ENCODE measurements around the gene DIAPH2.

DIAPH2 gene

DNA sequence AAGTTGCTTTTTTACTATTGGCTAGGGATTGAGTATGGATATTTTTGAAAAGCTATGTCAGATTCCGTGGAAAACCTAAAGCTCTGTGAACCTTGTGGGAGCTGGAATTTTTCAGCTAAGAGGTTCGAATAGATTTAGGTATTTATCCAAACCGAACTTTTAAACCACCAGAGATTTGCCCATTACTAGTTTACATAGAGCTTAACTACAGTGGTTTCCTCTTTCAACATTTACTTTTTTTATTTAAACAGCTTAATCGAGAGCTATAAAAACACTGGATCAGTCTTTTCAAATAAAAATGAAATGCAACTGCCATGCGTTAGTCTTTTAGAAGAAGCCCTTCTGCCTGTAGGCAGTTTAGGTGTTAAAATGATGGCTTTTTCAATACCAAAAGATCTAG is 576.0 kb downstream of the DIAPH2 start:
- H3K9me3 ChIP-seq (ENCODE audit: low read length): no peaks in the 10 kb centered on the region
- no peaks in the 10 kb centered on the region for H3K36me3 ChIP-seq (ENCODE audit: insufficient read depth, low read length)
- no peak overlapping the region for H3K27ac ChIP-seq (ENCODE audit: low read depth, low read length)
- H3K4me3 ChIP-seq (ENCODE audit: low read depth in 1 of 2, low read length in 2 of 2): no peak overlapping the region
- H3K27me3 ChIP-seq (ENCODE audit: control insufficient read depth in 1 of 2, insufficient read depth in 2 of 2, low read length in 2 of 2): no peaks in the 10 kb centered on the region
- no peak overlapping the region for H3K9ac ChIP-seq (ENCODE audit: low read length)
- H3K4me1 ChIP-seq (ENCODE audit: insufficient read depth, low read length): no peaks in the 10 kb centered on the region

DNA sequence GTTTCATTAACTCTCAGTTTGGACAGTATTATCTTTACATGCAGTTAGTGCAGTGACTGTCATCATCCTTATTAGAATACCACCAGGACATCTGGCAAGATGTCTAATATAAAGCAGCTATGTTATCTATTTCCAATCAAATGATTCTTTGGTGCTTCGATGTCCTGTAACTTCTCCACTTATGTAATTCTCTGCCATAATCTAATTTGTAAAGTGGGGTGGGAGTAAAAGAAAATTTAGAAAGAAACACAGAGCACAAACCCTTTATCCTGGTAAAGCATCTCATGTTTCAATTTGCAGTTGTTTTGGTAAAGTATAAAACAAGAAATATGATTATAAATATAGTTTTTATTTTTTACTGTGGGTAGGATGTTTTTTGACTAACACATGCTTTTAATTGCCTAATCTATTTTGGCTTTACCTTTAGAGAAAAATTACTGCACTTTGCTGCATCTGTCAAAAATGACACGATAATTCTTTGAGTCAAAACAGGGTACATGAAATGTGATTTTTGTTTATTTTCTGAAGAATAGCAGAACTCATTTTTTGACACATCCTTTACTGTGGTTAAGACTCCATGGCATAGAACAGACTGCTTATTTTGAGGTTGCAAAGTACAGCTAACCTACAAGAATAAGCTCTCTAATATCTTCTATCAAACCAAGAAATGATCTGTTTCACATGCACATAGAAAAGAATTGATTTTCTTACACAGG is 581.9 kb downstream of the DIAPH2 start:
- Histone ChIP-seq H3K4me3 (ENCODE audit: low read depth in 1 of 2, low read length in 2 of 2) (no peak overlapping the region), H3K27ac (ENCODE audit: low read depth, low read length) (no peak overlapping the region), H3K9ac (ENCODE audit: low read length) (no peak overlapping the region), H3K4me1 (ENCODE audit: insufficient read depth, low read length) (no peaks in the 10 kb centered on the region), H3K36me3 (ENCODE audit: insufficient read depth, low read length) (no peaks in the 10 kb centered on the region), H3K9me3 (ENCODE audit: low read length) (no peaks in the 10 kb centered on the region), H3K27me3 (ENCODE audit: control insufficient read depth in 1 of 2, insufficient read depth in 2 of 2, low read length in 2 of 2) (no peaks in the 10 kb centered on the region)

DNA sequence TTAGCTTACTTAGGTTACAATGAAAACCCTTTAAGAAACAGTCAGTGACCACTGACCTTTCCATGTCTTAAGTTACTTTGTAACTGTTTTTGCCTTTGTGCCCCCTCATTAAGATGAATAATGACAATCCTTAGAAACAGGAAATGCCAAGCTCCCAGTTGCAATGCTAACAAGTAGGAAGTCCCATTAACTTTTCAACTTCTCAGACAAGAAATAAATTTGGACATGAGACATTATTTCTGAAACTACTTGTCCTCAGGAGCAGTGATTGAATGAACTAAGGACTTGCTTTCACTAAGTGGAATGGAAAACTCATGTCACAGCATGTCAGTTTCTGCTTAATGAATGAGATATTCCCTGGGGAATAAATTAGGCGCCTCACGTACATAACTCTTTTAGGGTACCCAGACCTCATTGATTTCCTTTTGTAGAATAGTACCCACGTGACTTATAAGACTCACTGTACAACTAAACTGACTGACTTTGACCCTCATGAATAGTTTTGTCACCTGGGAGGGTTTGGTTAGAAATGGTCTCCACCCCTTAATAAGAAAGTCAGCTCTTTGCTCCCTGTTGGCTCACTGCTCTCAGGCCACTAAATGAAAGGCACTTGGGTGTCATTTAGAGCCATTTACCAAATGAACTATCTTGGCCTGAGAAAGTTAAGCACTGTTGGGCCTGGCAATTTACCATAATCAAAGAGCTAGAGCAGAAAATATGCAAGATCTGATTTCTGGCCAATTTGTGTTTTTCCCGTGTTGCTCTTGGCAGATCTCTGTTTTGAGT is 582.9 kb downstream of the DIAPH2 start:
- no peak overlapping the region for H3K4me3 ChIP-seq (ENCODE audit: low read depth in 1 of 2, low read length in 2 of 2)
- no peaks in the 10 kb centered on the region for H3K4me1 ChIP-seq (ENCODE audit: insufficient read depth, low read length)
- no peaks in the 10 kb centered on the region for H3K27me3 ChIP-seq (ENCODE audit: control insufficient read depth in 1 of 2, insufficient read depth in 2 of 2, low read length in 2 of 2)
- no peaks in the 10 kb centered on the region for H3K36me3 ChIP-seq (ENCODE audit: insufficient read depth, low read length)
- H3K27ac ChIP-seq (ENCODE audit: low read depth, low read length): no peak overlapping the region
- no peaks in the 10 kb centered on the region for H3K9me3 ChIP-seq (ENCODE audit: low read length)
- no peak overlapping the region for H3K9ac ChIP-seq (ENCODE audit: low read length)

DNA sequence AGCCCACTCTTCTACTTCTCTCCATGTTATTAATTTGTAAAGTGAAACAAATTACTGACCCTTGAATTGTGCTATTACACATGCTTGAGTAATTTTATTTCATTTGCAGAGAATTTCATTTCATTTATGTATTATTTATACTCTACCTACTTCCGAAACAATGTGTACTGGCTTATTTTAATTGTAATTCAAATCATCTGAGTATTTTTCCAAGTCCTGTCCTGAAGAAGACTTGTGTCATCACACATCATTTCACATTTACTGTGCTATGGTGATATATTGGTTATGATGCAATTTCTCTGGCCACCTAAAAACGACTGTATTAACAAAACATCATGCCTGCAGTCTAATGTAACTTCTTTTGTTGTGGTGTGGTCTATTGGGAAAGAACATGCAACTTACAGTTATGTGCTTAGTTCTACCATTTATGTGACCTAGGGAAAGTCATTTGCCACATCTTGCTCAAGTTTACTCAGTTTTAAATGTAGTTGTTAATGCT is 583.6 kb downstream of the DIAPH2 start:
- no peaks in the 10 kb centered on the region for H3K4me1 ChIP-seq (ENCODE audit: insufficient read depth, low read length)
- no peak overlapping the region for H3K4me3 ChIP-seq (ENCODE audit: low read depth in 1 of 2, low read length in 2 of 2)
- H3K27ac ChIP-seq (ENCODE audit: low read depth, low read length): no peak overlapping the region
- no peaks in the 10 kb centered on the region for H3K9me3 ChIP-seq (ENCODE audit: low read length)
- H3K9ac ChIP-seq (ENCODE audit: low read length): no peak overlapping the region
- no peaks in the 10 kb centered on the region for H3K27me3 ChIP-seq (ENCODE audit: control insufficient read depth in 1 of 2, insufficient read depth in 2 of 2, low read length in 2 of 2)
- no peaks in the 10 kb centered on the region for H3K36me3 ChIP-seq (ENCODE audit: insufficient read depth, low read length)

DNA sequence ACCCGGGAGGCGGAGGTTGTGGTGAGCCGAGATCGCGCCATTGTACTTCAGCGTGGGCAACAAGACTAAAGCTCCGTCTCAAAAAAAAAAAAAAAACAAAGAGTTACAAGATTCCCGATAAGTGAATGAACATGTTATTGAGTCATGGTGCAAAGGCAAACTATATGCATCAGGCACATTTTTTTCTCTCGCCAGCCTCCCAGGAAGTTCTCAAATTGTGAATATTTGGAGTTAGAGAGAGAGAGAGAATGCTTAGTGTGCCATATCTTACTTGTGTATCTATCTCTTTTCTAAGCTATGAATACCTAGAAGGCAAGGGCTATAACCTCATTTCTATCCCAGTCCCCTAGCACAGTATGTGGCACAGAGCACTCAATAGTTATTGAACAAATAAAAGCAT is 599.9 kb downstream of the DIAPH2 start:
- Histone ChIP-seq H3K4me3 (ENCODE audit: low read depth in 1 of 2, low read length in 2 of 2) (no peak overlapping the region), H3K9ac (ENCODE audit: low read length) (no peak overlapping the region), H3K9me3 (ENCODE audit: low read length) (no peaks in the 10 kb centered on the region), H3K36me3 (ENCODE audit: insufficient read depth, low read length) (no peaks in the 10 kb centered on the region), H3K27me3 (ENCODE audit: control insufficient read depth in 1 of 2, insufficient read depth in 2 of 2, low read length in 2 of 2) (no peaks in the 10 kb centered on the region), H3K4me1 (ENCODE audit: insufficient read depth, low read length) (no peaks in the 10 kb centered on the region), H3K27ac (ENCODE audit: low read depth, low read length) (no peak overlapping the region)

DNA sequence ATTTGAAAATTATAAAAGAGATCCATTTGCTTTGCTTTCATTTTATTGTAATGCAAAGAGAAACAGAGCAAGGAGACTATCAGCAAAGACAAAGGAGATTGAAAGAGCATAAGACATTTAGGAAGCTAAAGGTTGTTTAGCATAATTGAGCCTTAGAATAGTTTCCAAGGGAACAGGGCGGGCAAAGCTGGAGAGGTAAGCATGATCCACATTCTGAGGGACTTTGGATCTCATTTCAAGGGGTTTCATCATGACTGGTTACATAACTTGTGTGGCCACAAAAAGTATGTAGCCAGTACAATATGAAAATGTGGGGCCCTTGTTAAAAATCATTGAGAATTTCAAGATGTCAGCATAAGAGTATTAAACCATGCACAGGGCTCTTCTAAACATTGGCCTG is 605.6 kb downstream of the DIAPH2 start:
- Histone ChIP-seq H3K4me1 (ENCODE audit: insufficient read depth, low read length) (no peaks in the 10 kb centered on the region), H3K27me3 (ENCODE audit: control insufficient read depth in 1 of 2, insufficient read depth in 2 of 2, low read length in 2 of 2) (no peaks in the 10 kb centered on the region), H3K4me3 (ENCODE audit: low read depth in 1 of 2, low read length in 2 of 2) (no peak overlapping the region), H3K27ac (ENCODE audit: low read depth, low read length) (no peak overlapping the region), H3K36me3 (ENCODE audit: insufficient read depth, low read length) (no peaks in the 10 kb centered on the region), H3K9ac (ENCODE audit: low read length) (no peak overlapping the region), H3K9me3 (ENCODE audit: low read length) (no peaks in the 10 kb centered on the region)

DNA sequence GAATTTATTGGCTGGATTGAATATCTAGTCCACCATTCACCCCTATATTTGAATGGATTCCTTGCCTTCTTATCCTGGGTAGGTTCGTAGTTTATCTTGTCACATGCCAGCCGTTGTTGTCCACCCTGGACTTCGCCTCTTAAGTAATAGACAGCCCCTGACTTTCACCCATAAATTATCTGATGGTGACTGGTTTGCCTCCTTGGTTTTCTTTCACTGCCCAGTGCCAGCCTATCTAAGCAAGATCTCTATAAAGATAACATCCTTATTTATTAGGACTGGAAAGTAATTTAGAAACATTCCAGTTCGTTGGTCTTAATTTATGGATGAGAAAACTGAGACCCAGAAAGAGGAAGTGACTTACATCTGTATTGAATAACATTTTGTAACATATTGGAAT is 609.4 kb downstream of the DIAPH2 start:
- Histone ChIP-seq H3K4me3 (ENCODE audit: low read depth in 1 of 2, low read length in 2 of 2) (no peak overlapping the region), H3K9ac (ENCODE audit: low read length) (no peak overlapping the region), H3K4me1 (ENCODE audit: insufficient read depth, low read length) (no peaks in the 10 kb centered on the region), H3K36me3 (ENCODE audit: insufficient read depth, low read length) (no peaks in the 10 kb centered on the region), H3K27me3 (ENCODE audit: control insufficient read depth in 1 of 2, insufficient read depth in 2 of 2, low read length in 2 of 2) (no peaks in the 10 kb centered on the region), H3K27ac (ENCODE audit: low read depth, low read length) (no peak overlapping the region), H3K9me3 (ENCODE audit: low read length) (no peaks in the 10 kb centered on the region)

DNA sequence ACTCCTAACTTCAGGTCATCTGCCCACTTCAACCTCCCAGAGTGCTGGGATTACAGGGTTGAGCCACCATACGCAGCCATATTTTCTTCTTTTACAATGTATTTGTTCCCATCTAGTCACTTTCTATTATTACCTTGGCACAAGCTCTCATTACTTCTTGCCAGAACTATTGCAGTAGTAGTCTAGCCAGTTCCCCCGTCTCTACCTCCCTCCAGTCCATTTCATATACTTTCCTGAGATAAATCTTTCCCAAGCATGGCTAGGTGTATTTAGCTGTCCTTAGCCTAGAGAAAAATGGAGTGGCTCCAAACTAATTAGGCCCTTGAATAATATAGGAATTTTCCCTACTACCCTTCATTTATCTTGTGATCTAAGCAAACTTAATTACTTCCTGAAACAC is 611.3 kb downstream of the DIAPH2 start:
- H3K36me3 ChIP-seq (ENCODE audit: insufficient read depth, low read length): no peaks in the 10 kb centered on the region
- no peaks in the 10 kb centered on the region for H3K9me3 ChIP-seq (ENCODE audit: low read length)
- no peaks in the 10 kb centered on the region for H3K27me3 ChIP-seq (ENCODE audit: control insufficient read depth in 1 of 2, insufficient read depth in 2 of 2, low read length in 2 of 2)
- H3K27ac ChIP-seq (ENCODE audit: low read depth, low read length): no peak overlapping the region
- H3K9ac ChIP-seq (ENCODE audit: low read length): no peak overlapping the region
- H3K4me3 ChIP-seq (ENCODE audit: low read depth in 1 of 2, low read length in 2 of 2): no peak overlapping the region
- no peaks in the 10 kb centered on the region for H3K4me1 ChIP-seq (ENCODE audit: insufficient read depth, low read length)

DNA sequence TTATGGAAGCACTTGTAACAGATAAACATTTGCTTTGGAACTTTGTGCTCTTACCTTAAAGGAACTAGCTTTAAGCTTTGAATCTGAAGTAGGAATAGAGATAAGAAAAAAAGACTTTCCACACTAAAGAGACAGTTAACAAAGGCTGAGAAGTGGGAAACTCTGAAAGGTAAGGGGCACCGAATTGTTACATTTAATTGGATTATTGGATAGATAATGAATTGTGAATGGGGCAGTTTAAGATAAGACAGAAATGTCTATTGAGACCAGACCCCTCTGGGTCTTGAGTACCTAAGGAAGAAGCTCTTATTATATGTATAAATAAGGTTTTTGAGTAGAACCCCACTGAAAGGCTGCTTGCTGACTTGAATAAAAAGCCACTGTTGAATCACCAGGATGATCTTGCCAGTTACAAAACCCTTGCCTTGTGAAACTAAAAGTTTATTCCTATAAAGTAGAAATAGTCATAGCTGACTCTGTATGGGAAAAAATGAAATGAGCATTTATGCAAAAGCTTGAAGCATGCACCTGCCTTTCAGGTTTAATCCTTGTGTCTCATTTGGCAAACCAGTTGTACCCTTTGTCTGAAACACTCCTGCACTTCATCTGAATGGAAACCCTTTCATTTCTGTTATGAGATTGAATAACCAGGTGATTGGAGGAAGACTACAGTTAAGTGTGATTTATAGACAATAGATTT is 622.3 kb downstream of the DIAPH2 start:
- Histone ChIP-seq H3K4me3 (ENCODE audit: low read depth in 1 of 2, low read length in 2 of 2) (no peak overlapping the region), H3K27me3 (ENCODE audit: control insufficient read depth in 1 of 2, insufficient read depth in 2 of 2, low read length in 2 of 2) (no peaks in the 10 kb centered on the region), H3K9me3 (ENCODE audit: low read length) (no peaks in the 10 kb centered on the region), H3K9ac (ENCODE audit: low read length) (no peak overlapping the region), H3K27ac (ENCODE audit: low read depth, low read length) (no peak overlapping the region), H3K4me1 (ENCODE audit: insufficient read depth, low read length) (no peaks in the 10 kb centered on the region), H3K36me3 (ENCODE audit: insufficient read depth, low read length) (no peaks in the 10 kb centered on the region)

DNA sequence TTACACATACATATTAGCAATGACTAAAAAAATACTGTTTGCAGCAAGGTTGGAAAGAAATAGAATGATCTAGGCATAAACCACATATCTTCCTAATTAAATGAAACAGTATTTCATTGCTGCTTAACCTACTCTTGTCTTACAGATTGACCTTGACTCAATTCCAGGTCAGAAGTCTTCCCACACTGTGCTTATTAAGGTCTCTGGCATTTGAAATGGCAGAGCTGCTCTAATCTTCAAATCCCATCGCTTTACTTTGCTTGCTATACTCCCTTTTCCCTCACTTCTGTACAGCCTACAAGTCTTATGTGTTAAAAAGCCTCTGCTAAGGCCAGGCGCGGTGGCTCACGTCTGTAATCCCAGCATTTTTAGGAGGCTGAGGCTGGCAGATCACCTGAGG is 623.5 kb downstream of the DIAPH2 start:
- Histone ChIP-seq H3K27ac (ENCODE audit: low read depth, low read length) (no peak overlapping the region), H3K4me3 (ENCODE audit: low read depth in 1 of 2, low read length in 2 of 2) (no peak overlapping the region)

DNA sequence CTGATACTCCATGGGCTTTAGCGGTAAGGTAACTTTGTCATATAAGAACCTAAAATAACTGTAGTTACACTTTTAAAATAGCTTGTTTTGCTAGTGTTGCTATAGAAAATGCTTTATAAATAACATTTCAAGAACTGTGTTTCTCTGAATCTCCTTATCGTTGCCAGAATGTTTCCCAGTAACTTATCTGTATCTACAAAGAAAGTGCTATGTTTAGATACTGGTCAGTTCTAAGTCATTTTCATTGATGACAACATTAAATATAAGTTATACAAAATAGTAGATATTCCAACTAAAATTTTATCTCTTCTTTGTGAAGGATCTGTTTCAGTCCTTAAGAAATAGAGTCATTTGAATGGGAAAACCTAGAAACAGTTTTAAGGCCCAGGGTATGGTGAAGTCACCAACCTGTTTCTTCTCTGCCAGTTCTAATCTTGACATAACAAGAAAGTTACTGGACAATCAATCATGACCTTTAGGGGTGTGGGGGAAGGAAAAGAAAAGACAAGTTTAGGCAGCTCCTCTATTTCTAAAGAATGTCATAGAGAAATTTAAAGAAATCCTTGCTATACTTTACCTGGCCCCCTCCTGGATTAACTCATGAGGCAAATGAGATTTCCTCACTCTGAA is 625.0 kb downstream of the DIAPH2 start:
- Histone ChIP-seq H3K4me3 (ENCODE audit: low read depth in 1 of 2, low read length in 2 of 2) (no peak overlapping the region), H3K27me3 (ENCODE audit: control insufficient read depth in 1 of 2, insufficient read depth in 2 of 2, low read length in 2 of 2) (no peaks in the 10 kb centered on the region), H3K4me1 (ENCODE audit: insufficient read depth, low read length) (no peaks in the 10 kb centered on the region), H3K9me3 (ENCODE audit: low read length) (no peaks in the 10 kb centered on the region), H3K27ac (ENCODE audit: low read depth, low read length) (no peak overlapping the region), H3K36me3 (ENCODE audit: insufficient read depth, low read length) (no peaks in the 10 kb centered on the region), H3K9ac (ENCODE audit: low read length) (no peak overlapping the region)

More for the DNA sequence above, 623.5 kb downstream of the DIAPH2 start:
- Histone ChIP-seq H3K9ac (ENCODE audit: low read length) (no peak overlapping the region), H3K36me3 (ENCODE audit: insufficient read depth, low read length) (no peaks in the 10 kb centered on the region), H3K27me3 (ENCODE audit: control insufficient read depth in 1 of 2, insufficient read depth in 2 of 2, low read length in 2 of 2) (no peaks in the 10 kb centered on the region), H3K4me1 (ENCODE audit: insufficient read depth, low read length) (no peaks in the 10 kb centered on the region), H3K9me3 (ENCODE audit: low read length) (no peaks in the 10 kb centered on the region)
